Endothelial cell of umbilical vein (primary cell): ENCODE data around the gene SCG2. TPM values are rescaled to one million over a fixed set of nuclear protein-coding genes. Genes with fewer than 3 reads are reported as not detected.

Experiments
- BruUV-seq: library from RNA; stranded (reverse); fragments of 400-500 nt; replicated peaks from 2 replicates; lab custom pipeline; 2021; lab: Mats Ljungman, UMichigan
- CTCF ChIA-PET: fragments of 300-600, 350-600 bp; sonication (Branson Sonifier 250); formaldehyde crosslinking; loops from one replicate; lab custom pipeline; 2021; ENCODE audit warnings: antibody characterized with exemption, inconsistent platforms; lab: Charles Lee
- POLR2A ChIA-PET: fragments of 300-600, 350-600 bp; sonication (Branson Sonifier 250); formaldehyde crosslinking; loops from one replicate; lab custom pipeline; 2021; ENCODE audit warnings: antibody characterized with exemption, inconsistent platforms; lab: Charles Lee
- DNase-seq: peaks from one replicate; pipeline ENCODE4 v3.0.0-alpha.2; 2011; ENCODE audit warnings: low read depth, low spot score
- FAIRE-seq: peaks from 2 replicates; lab custom pipeline; 2011; peaks lifted over from hg19 to GRCh38; lab: Jason Lieb, UNC
- H2AFZ ChIP-seq: 2 replicates; pipeline ENCODE4 v1.6.0; 2012; ENCODE audit warnings: low read depth, low read length, control low read depth, inconsistent platforms
- H3K27ac ChIP-seq: 2 replicates; pipeline ENCODE4 v1.5.1; 2011; ENCODE audit warnings: low read depth, mild to moderate bottlenecking, control low read depth, low read length, moderate library complexity; ENCODE audit not compliant: insufficient read depth
- H3K27me3 ChIP-seq, 2 experiments: 2 replicates each; pipeline versions ENCODE4 v1.6.0 to v1.6.1; 2011; ENCODE audit warnings: low read length in 2 of 2, mixed read lengths in 1 of 2; ENCODE audit not compliant: control insufficient read depth in 2 of 2, insufficient read depth in 2 of 2
- H3K36me3 ChIP-seq, 2 experiments: 2 replicates in 1 of 2; 3 replicates in 1 of 2; pipeline ENCODE4 v1.5.1; 2011; ENCODE audit warnings: low read length in 2 of 2, mild to moderate bottlenecking in 1 of 2, moderate library complexity in 1 of 2; ENCODE audit not compliant: control insufficient read depth in 2 of 2, insufficient read depth in 2 of 2; ENCODE audit errors: extremely low read depth in 1 of 2
- H3K4me1 ChIP-seq: 3 replicates; pipeline ENCODE4 v1.5.1; 2011; ENCODE audit warnings: mild to moderate bottlenecking, low read length; ENCODE audit not compliant: control insufficient read depth, insufficient read depth; ENCODE audit errors: extremely low read depth
- H3K4me2 ChIP-seq: 2 replicates; pipeline ENCODE4 v1.6.1; 2011; ENCODE audit warnings: low read length, control low read depth, mixed read lengths; ENCODE audit not compliant: insufficient read depth
- H3K4me3 ChIP-seq, 3 experiments: fragments of 200-600 bp in 1 of 3; sonication (generic), shearing (Covaris generic) in 1 of 3; replicated peaks in 1 of 3; 2 replicates each; pipeline ENCODE4 v1.5.1; 2011 to 2016; ENCODE audit warnings: control low read depth in 3 of 3, low read length in 3 of 3, mild to moderate bottlenecking in 2 of 3, inconsistent platforms in 1 of 3, low read depth in 1 of 3, moderate library complexity in 1 of 3; ENCODE audit not compliant: insufficient read depth in 1 of 3
- H3K79me2 ChIP-seq: 2 replicates; pipeline ENCODE4 v1.6.0; 2012; ENCODE audit warnings: low read length, inconsistent platforms; ENCODE audit not compliant: control insufficient read depth, insufficient read depth
- H3K9ac ChIP-seq: replicated peaks from 2 replicates; pipeline ENCODE3; 2011; ENCODE audit warnings: low read length, control low read depth; ENCODE audit not compliant: insufficient read depth; ENCODE audit errors: extremely low read depth
- H3K9me1 ChIP-seq: replicated peaks from 3 replicates; pipeline ENCODE4 v1.6.0; 2011; ENCODE audit warnings: mild to moderate bottlenecking, low read length; ENCODE audit not compliant: control insufficient read depth, insufficient read depth; ENCODE audit errors: extremely low read depth
- H3K9me3 ChIP-seq: replicated peaks from 2 replicates; pipeline ENCODE4 v1.5.1; 2012; ENCODE audit warnings: low read length, inconsistent platforms; ENCODE audit not compliant: control insufficient read depth, insufficient read depth
- H4K20me1 ChIP-seq: replicated peaks from 2 replicates; pipeline ENCODE3; 2011; ENCODE audit warnings: mild to moderate bottlenecking, low read length; ENCODE audit not compliant: control insufficient read depth, insufficient read depth; ENCODE audit errors: extremely low read depth
- CTCF ChIP-seq, 2 donors: IDR thresholded peaks; 1 replicate in 1 of 2; 2 replicates in 1 of 2; pipeline ENCODE4 v1.5.1; 2011; ENCODE audit warnings: low read length in 2 of 2, mild to moderate bottlenecking in 2 of 2, moderate library complexity in 2 of 2, control low read depth in 1 of 2, inconsistent platforms in 1 of 2, low read depth in 1 of 2; ENCODE audit not compliant: insufficient read depth in 1 of 2; ENCODE audit errors: extremely low read depth in 1 of 2
- EZH2 ChIP-seq: IDR thresholded peaks from 2 replicates; pipeline ENCODE4 v1.6.1; 2012; ENCODE audit warnings: borderline replicate concordance, low read depth, mild to moderate bottlenecking, moderate library complexity, low read length, inconsistent platforms; ENCODE audit not compliant: severe bottlenecking
- FOS ChIP-seq: IDR thresholded peaks from 2 replicates; pipeline ENCODE4 v1.6.1; 2011; ENCODE audit warnings: mild to moderate bottlenecking, low read length, moderate library complexity, borderline replicate concordance; ENCODE audit not compliant: insufficient read depth
- GATA2 ChIP-seq: IDR thresholded peaks from 2 replicates; pipeline ENCODE4 v1.7.0; 2011; ENCODE audit warnings: low read depth, mild to moderate bottlenecking, moderate library complexity, mixed read lengths, low read length; ENCODE audit not compliant: insufficient read length, insufficient read depth
- JUN ChIP-seq: IDR thresholded peaks from 2 replicates; pipeline ENCODE4 v1.6.1; 2011; ENCODE audit warnings: borderline replicate concordance, low read depth; ENCODE audit not compliant: insufficient read length, insufficient read depth
- MAX ChIP-seq: IDR thresholded peaks from 2 replicates; pipeline ENCODE4 v1.6.1; 2011; ENCODE audit not compliant: insufficient read depth, insufficient read length
- MYC ChIP-seq: IDR thresholded peaks from one replicate; pipeline ENCODE4 v1.6.1; 2011; ENCODE audit warnings: mild to moderate bottlenecking, low read depth, low read length
- POLR2A ChIP-seq: IDR thresholded peaks from 2 replicates; pipeline ENCODE4 v1.6.1; 2012; ENCODE audit warnings: low read depth, mild to moderate bottlenecking, control low read depth, low read length
- POLR2AphosphoS5 ChIP-seq: IDR thresholded peaks from 2 replicates; pipeline ENCODE4 v1.6.1; 2012; ENCODE audit warnings: low read depth, mild to moderate bottlenecking, control low read depth, low read length, moderate library complexity; ENCODE audit not compliant: insufficient read depth
- dilution Hi-C: fragments of 300-500 bp; cut with MboI; formaldehyde crosslinking; loops from one replicate; pipeline ENCODE4 v1.15.0; 2019; ENCODE audit warnings: low sequenced_read_pairs; ENCODE audit not compliant: extremely low pct_ligation_motif_present
- intact Hi-C: fragments of 100-400 bp; cut with micrococcal nuclease; formaldehyde crosslinking; loops from one replicate; pipeline ENCODE4 v1.10.0; 2022
- polyA plus RNA-seq, 4 experiments: library from polyadenylated mRNA; depleted of rRNA in 3 of 4; stranded (reverse) in 3 of 4; unstranded in 1 of 4; fragments of >200 nt; gene quantifications; 2 replicates each; pipeline versions ENCODE4 v1.2.1 to v1.2.3, GENCODE V29; 2011 to 2012; ENCODE audit warnings: missing spikeins in 1 of 4
- total RNA-seq: library from RNA; stranded (reverse); gene quantifications from 2 replicates; pipeline ENCODE4 v1.2.3, GENCODE V29; 2021

Gene SCG2
- total and polyA plus RNA-seq, 2 donors (not counting 3 experiments of a cell fraction or from before 2014, with no cell fraction given) = not detected

- TF ChIP-seq POLR2AphosphoS5 (no peak), FOS (no peak), POLR2A (no peak), MAX (no peak), EZH2 (no peak), JUN (no peak), MYC (no peak), GATA2 (no peak), CTCF (IDR thresholded peaks at IDR 0.05; ENCODE audit: extremely low read depth in 1 of 2, insufficient read depth in 1 of 2, low read depth in 1 of 2, low read length in 2 of 2) (no peak)
- Histone ChIP-seq H4K20me1 (no peaks in the 10 kb centered on the region), H3K36me3 (no peaks in the 10 kb centered on the region), H3K9me3 (no peaks in the 10 kb centered on the region), H3K9me1 (no peaks in the 10 kb centered on the region), H3K4me1 (no peaks in the 10 kb centered on the region), H3K9ac (no peak overlapping the region), H2AFZ (no peak overlapping the region), H3K27ac (no peak overlapping the region), H3K4me2 (no peak overlapping the region), H3K4me3 (no peak overlapping the region), H3K79me2 (no peaks in the 10 kb centered on the region), H3K27me3 (peaks cover 4 to 6% of the 10 kb centered on the region in 2 experiments)
- no peak for DNase-seq
- dilution Hi-C loops = no loop called here
- CTCF ChIA-PET = no interaction called here
- POLR2A ChIA-PET = no interaction called here
- FAIRE-seq = no peak
- intact Hi-C loops = no loop called here
- no TSS peak for BruUV-seq
Observed at GRCh38 chr2:223632826-223633225, 30.7 kb upstream of the SCG2 start.
